KMS-11 (cell line): ENCODE measurements around the gene CNOT1.

Source experiments
- H2AFZ ChIP-seq: fragments of 200-600 bp; sonication (generic); 2 replicates; pipeline ENCODE4 v1.6.1; 2016; ENCODE audit warnings: antibody characterized with exemption, mixed run types, low read depth
- H3K27ac ChIP-seq: fragments of 200-600 bp; sonication (generic); 2 replicates; pipeline ENCODE4 v1.6.1; 2016; ENCODE audit warnings: mild to moderate bottlenecking, mixed run types
- H3K27me3 ChIP-seq: fragments of 200-600 bp; sonication (generic); 2 replicates; pipeline ENCODE4 v1.6.1; 2017; ENCODE audit warnings: mild to moderate bottlenecking, low read depth, mixed run types, moderate library complexity; ENCODE audit not compliant: insufficient read depth
- H3K36me3 ChIP-seq: fragments of 200-600 bp; sonication (generic); 2 replicates; pipeline ENCODE4 v1.6.1; 2017; ENCODE audit warnings: mild to moderate bottlenecking, mixed run types; ENCODE audit not compliant: insufficient read depth
- H3K4me1 ChIP-seq: fragments of 200-600 bp; sonication (generic); 2 replicates; pipeline ENCODE4 v1.6.1; 2016; ENCODE audit warnings: mild to moderate bottlenecking, low read depth, mixed run types; ENCODE audit not compliant: poor library complexity, severe bottlenecking
- H3K4me2 ChIP-seq: fragments of 200-600 bp; sonication (generic); 2 replicates; pipeline ENCODE4 v1.7.0; 2016; ENCODE audit warnings: mild to moderate bottlenecking, mixed run types
- H3K4me3 ChIP-seq: fragments of 200-600 bp; sonication (generic); IDR thresholded peaks from 2 replicates; pipeline ENCODE4 v1.6.1; 2017; ENCODE audit warnings: low read depth, low read length, mixed read lengths; ENCODE audit not compliant: insufficient read depth
- H3K79me2 ChIP-seq: fragments of 200-600 bp; sonication (generic); 2 replicates; pipeline ENCODE4 v1.6.1; 2016; ENCODE audit warnings: low read depth, mixed run types; ENCODE audit not compliant: insufficient read depth
- H3K9ac ChIP-seq: fragments of 200-600 bp; sonication (generic); 2 replicates; pipeline ENCODE4 v1.6.1; 2016; ENCODE audit warnings: mild to moderate bottlenecking, mixed run types
- H4K20me1 ChIP-seq: fragments of 200-600 bp; sonication (generic); 2 replicates; pipeline ENCODE4 v1.6.1; 2016; ENCODE audit warnings: mild to moderate bottlenecking, mixed run types; ENCODE audit not compliant: insufficient read depth
- TF ChIP-seq, protein P1 (sequence below): fragments of 200-600 bp; sonication (generic); conservative IDR thresholded peaks from 2 replicates; pipeline ENCODE4 v1.6.1; 2017; ENCODE audit warnings: low read depth, mild to moderate bottlenecking, antibody characterized with exemption, low read length, moderate library complexity, mixed read lengths

Gene CNOT1

DNA sequence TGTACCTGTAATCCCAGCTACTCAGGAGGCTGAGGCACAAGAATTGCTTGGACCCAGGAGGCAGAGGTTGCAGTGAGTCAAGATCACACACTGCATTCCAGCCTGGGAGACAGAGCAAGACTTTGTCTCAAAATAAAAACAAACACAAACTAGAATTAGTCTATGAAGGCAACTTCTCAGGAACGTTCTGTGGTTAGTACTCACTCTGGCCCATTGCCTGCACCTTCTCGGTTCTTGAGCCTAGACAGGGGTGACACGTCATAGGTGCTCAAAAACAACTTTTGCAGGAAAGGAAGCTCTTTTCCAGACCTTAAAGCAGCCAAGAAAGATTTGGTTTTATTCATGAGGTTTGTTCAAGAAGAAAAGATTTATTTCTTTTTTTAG, 22.3 kb upstream of the CNOT1 start:
- Histone ChIP-seq H3K4me1 (no peaks in the 10 kb centered on the region), H3K4me3 (no peak overlapping the region), H3K9ac (no peak overlapping the region), H3K27ac (no peak overlapping the region), H4K20me1 (no peaks in the 10 kb centered on the region), H3K36me3 (no peaks in the 10 kb centered on the region), H3K4me2 (no peak overlapping the region), H3K79me2 (no peaks in the 10 kb centered on the region), H2AFZ (no peak overlapping the region), H3K27me3 (no peaks in the 10 kb centered on the region)
- TF ChIP-seq, protein P1, sequence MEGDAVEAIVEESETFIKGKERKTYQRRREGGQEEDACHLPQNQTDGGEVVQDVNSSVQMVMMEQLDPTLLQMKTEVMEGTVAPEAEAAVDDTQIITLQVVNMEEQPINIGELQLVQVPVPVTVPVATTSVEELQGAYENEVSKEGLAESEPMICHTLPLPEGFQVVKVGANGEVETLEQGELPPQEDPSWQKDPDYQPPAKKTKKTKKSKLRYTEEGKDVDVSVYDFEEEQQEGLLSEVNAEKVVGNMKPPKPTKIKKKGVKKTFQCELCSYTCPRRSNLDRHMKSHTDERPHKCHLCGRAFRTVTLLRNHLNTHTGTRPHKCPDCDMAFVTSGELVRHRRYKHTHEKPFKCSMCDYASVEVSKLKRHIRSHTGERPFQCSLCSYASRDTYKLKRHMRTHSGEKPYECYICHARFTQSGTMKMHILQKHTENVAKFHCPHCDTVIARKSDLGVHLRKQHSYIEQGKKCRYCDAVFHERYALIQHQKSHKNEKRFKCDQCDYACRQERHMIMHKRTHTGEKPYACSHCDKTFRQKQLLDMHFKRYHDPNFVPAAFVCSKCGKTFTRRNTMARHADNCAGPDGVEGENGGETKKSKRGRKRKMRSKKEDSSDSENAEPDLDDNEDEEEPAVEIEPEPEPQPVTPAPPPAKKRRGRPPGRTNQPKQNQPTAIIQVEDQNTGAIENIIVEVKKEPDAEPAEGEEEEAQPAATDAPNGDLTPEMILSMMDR, result no peak

DNA sequence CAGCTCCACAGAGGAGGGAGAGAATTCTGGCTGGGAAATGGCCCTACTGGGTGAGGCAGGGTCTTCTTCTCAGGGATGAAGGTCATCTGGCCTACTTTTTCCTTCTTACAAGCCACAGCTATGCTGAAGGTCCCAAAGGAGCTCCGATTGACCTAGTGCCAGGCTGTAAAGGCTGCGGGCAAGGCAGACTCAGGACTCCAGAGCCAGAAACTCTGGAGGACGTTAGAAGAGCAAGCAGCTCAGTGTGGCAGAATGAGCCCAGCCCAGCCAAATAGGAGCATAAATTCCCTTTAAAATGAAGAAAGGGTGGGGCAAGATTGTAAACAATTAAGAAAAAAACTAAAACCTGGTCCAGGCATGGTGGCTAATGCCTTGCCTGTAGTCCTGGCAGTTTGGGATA, 20.1 kb upstream of the CNOT1 start:
- H4K20me1 ChIP-seq, result no peaks in the 10 kb centered on the region
- TF ChIP-seq, protein P1, result no peak
- H3K9ac ChIP-seq, result no peak overlapping the region
- H2AFZ ChIP-seq, result no peak overlapping the region
- H3K36me3 ChIP-seq, result no peaks in the 10 kb centered on the region
- H3K4me3 ChIP-seq, result no peak overlapping the region
- H3K27me3 ChIP-seq, result no peaks in the 10 kb centered on the region
- no peaks in the 10 kb centered on the region for H3K4me1 ChIP-seq
- no peak overlapping the region for H3K27ac ChIP-seq
- no peak overlapping the region for H3K4me2 ChIP-seq
- H3K79me2 ChIP-seq, result no peaks in the 10 kb centered on the region

DNA sequence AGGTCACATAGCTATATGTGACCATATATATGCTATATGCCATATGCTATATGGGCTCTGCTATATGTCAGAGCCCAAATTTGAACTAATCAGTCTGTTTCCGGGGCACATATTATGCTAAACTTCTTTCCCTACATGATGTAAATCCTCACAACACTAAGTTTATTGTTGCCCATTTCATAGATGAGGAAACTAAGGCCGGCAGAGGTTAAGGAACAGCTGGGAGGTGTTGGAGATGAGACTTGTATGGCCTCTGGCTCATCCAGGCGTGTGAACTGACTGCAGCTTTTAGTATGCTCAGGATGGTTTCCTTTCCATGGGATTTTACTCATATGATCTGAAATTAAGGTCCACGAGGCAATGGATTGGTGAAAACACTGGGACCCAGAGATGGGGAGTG, 17.5 kb upstream of the CNOT1 start:
- TF ChIP-seq, protein P1, result no peak
- no peaks in the 10 kb centered on the region for H3K4me1 ChIP-seq
- H3K4me2 ChIP-seq, result no peak overlapping the region
- H3K9ac ChIP-seq, result no peak overlapping the region
- H3K36me3 ChIP-seq, result no peaks in the 10 kb centered on the region
- H3K4me3 ChIP-seq, result no peak overlapping the region
- H2AFZ ChIP-seq, result no peak overlapping the region
- H3K27ac ChIP-seq, result no peak overlapping the region
- no peaks in the 10 kb centered on the region for H3K27me3 ChIP-seq
- no peaks in the 10 kb centered on the region for H4K20me1 ChIP-seq
- H3K79me2 ChIP-seq, result no peaks in the 10 kb centered on the region

DNA sequence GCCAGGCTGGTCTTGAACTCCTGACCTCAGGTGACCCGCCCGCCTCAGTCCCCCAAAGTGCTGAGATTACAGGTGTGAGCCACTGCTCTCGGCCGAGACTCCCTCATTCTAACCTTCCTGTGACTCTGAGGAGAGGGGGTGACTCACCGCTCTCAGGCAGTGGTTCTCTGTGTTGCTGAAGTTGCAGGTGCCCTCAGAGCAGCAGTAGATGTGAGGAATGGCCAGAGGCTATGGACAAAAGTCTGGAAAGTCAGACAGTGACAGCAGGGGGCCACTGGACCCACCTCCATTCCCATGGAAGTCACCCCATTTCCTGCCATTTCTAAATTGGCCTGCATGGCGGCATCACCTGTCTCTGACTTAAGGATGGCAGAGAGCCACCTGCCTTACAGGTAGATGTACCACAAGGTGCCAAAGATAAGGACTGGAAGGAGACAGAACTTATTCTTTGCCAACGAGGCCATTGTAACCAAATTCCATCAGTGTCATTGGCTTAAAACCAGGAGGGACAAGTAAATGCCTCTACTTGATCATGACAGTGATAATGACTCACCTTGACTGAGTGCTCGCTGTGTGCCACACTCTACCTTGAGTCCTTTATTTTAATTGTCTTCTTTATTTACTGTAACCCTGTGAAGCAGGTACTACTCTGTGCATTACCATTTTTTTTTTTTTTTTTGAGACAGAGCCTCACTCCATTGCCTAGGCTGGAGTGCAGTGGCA, 15.3 kb upstream of the CNOT1 start:
- Histone ChIP-seq H3K4me1 (no peaks in the 10 kb centered on the region), H2AFZ (no peak overlapping the region), H3K4me2 (no peak overlapping the region), H4K20me1 (no peaks in the 10 kb centered on the region), H3K9ac (no peak overlapping the region), H3K27ac (no peak overlapping the region), H3K36me3 (no peaks in the 10 kb centered on the region), H3K4me3 (no peak overlapping the region), H3K79me2 (no peaks in the 10 kb centered on the region), H3K27me3 (no peaks in the 10 kb centered on the region)
- TF ChIP-seq, protein P1, result no peak
